ENCODE measurements around the gene LETMD1.
"Not testable (repeated sequence)": the region's sequence is repeated elsewhere in the genome, so short reads cannot be mapped to it uniquely, and the experiment has no call there.

Gene LETMD1

GRCh38 chr12:51076236-51076930 is 28.3 kb downstream of the LETMD1 start:
- no peak overlapping the region for H3K4me3 ChIP-seq
- H3K4me2 ChIP-seq, result peak overlapping the region in 1 of 11 experiments; percentile 4; a peak in 1 of 22 replicates
- H3K4me1 ChIP-seq, result peaks cover 0 to 18% (median 3%) of the 10 kb centered on the region in 10 experiments; a peak in 8 of 20 replicates
- no peaks in the 10 kb centered on the region for H3K9me3 ChIP-seq (replicated peaks in 1 of 11)
- peaks cover 26 to 77% (median 50%) of the 10 kb centered on the region in 11 experiments; a peak in 20 of 22 replicates for H4K20me1 ChIP-seq
- TF ChIP-seq Cebpa-rat (IDR thresholded peaks at IDR 0.05), result no peak
- 0 out of 22 replicates have a peak overlapping the region, but pooled peaks of 1 of the 11 experiments have one; percentile 11 for H3K27ac ChIP-seq
- H3K9ac ChIP-seq, result no peak overlapping the region
- no peaks in the 10 kb centered on the region for H3K27me3 ChIP-seq
- peaks cover 43 to 89% (median 59%) of the 10 kb centered on the region in 11 experiments for H3K36me3 ChIP-seq

GRCh38 chr12:51077930-51078329 is 29.8 kb downstream of the LETMD1 start:
- H3K4me3 ChIP-seq, result no peak overlapping the region
- no peak for TF ChIP-seq Cebpa-rat (IDR thresholded peaks at IDR 0.05)
- H4K20me1 ChIP-seq, result peaks cover 26 to 92% (median 60%) of the 10 kb centered on the region in 11 experiments; a peak in 20 of 22 replicates
- H3K36me3 ChIP-seq, result peaks cover 28 to 74% (median 44%) of the 10 kb centered on the region in 11 experiments
- H3K9me3 ChIP-seq (replicated peaks in 1 of 11), result no peaks in the 10 kb centered on the region
- peaks cover 10 to 31% (median 16%) of the 10 kb centered on the region in 10 experiments for H3K4me1 ChIP-seq
- no peaks in the 10 kb centered on the region for H3K27me3 ChIP-seq
- no peak overlapping the region for H3K4me2 ChIP-seq
- no peak overlapping the region for H3K27ac ChIP-seq
- no peak overlapping the region for H3K9ac ChIP-seq

- Histone ChIP-seq H4K20me1 (peaks cover 26 to 92% (median 60%) of the 10 kb centered on the region in 11 experiments; a peak in 20 of 22 replicates), H3K4me1 (peaks cover 10 to 31% (median 16%) of the 10 kb centered on the region in 10 experiments), H3K36me3 (peaks cover 24 to 70% (median 40%) of the 10 kb centered on the region in 11 experiments)
- H3K9ac ChIP-seq; H3K4me3 ChIP-seq; H3K9me3 ChIP-seq (replicated peaks in 1 of 11); H3K27ac ChIP-seq; H3K27me3 ChIP-seq; H3K4me2 ChIP-seq: not testable (repeated sequence)
These were observed 30.2 kb downstream of the LETMD1 start for GRCh38 chr12:51078346-51078745.

- not testable (repeated sequence) for H3K9me3 ChIP-seq (replicated peaks in 1 of 11)
- peaks cover 26 to 87% (median 60%) of the 10 kb centered on the region in 11 experiments; a peak in 20 of 22 replicates for H4K20me1 ChIP-seq
These were observed 30.7 kb downstream of the LETMD1 start for GRCh38 chr12:51078866-51079265.

GRCh38 chr12:51080136-51080535 is 32.0 kb downstream of the LETMD1 start:
- Histone ChIP-seq H3K4me3 (no peak overlapping the region), H3K9ac (no peak overlapping the region), H3K36me3 (peaks cover 11 to 52% (median 26%) of the 10 kb centered on the region in 11 experiments), H3K27me3 (no peaks in the 10 kb centered on the region), H3K27ac (no peak overlapping the region), H3K4me2 (no peak overlapping the region), H3K9me3 (replicated peaks in 1 of 11) (no peaks in the 10 kb centered on the region), H3K4me1 (peaks cover 12 to 38% (median 20%) of the 10 kb centered on the region in 10 experiments), H4K20me1 (peaks cover 26 to 74% (median 56%) of the 10 kb centered on the region in 11 experiments; a peak in 20 of 22 replicates)
- no peak for TF ChIP-seq Cebpa-rat (IDR thresholded peaks at IDR 0.05)

More at GRCh38 chr12:51078866-51079265, 30.7 kb downstream of the LETMD1 start:
- Histone ChIP-seq H3K4me1 (peaks cover 12 to 34% (median 19%) of the 10 kb centered on the region in 10 experiments), H3K36me3 (peaks cover 18 to 65% (median 34%) of the 10 kb centered on the region in 11 experiments)
- H3K27me3 ChIP-seq, H3K4me2 ChIP-seq, H3K9ac ChIP-seq, H3K4me3 ChIP-seq, H3K27ac ChIP-seq: not testable (repeated sequence)

GRCh38 chr12:51081421-51081820 is 33.3 kb downstream of the LETMD1 start:
- Histone ChIP-seq H3K4me3 (no peak overlapping the region), H3K9me3 (replicated peaks in 1 of 11) (no peaks in the 10 kb centered on the region), H3K4me2 (peak overlapping the region in 10 of 11 experiments; percentile 83 to 100 (median 92); a peak in 19 of 22 replicates), H3K27me3 (no peaks in the 10 kb centered on the region), H4K20me1 (peaks cover 16 to 61% (median 45%) of the 10 kb centered on the region in 11 experiments; a peak in 20 of 22 replicates), H3K4me1 (peaks cover 12 to 41% (median 22%) of the 10 kb centered on the region in 10 experiments), H3K9ac (0 out of 22 replicates have a peak overlapping the region, but pooled peaks of 2 of the 11 experiments have one; percentile 94), H3K36me3 (peaks cover 0 to 39% (median 13%) of the 10 kb centered on the region in 11 experiments; a peak in 17 of 22 replicates), H3K27ac (no peak overlapping the region)
- TF ChIP-seq Cebpa-rat (IDR thresholded peaks at IDR 0.05), result no peak

- Histone ChIP-seq H3K9ac (peak overlapping the region; percentile 88 to 99 (median 94)), H3K27ac (peak overlapping the region; percentile 72 to 91 (median 89)), H4K20me1 (peaks cover 4 to 49% (median 34%) of the 10 kb centered on the region in 11 experiments; a peak in 19 of 22 replicates), H3K9me3 (replicated peaks in 1 of 11) (no peaks in the 10 kb centered on the region), H3K4me1 (peaks cover 12 to 36% (median 22%) of the 10 kb centered on the region in 10 experiments), H3K4me2 (peak overlapping the region; percentile 83 to 100 (median 94)), H3K4me3 (peak overlapping the region; percentile 82 to 98 (median 91)), H3K36me3 (peaks cover 0 to 27% (median 10%) of the 10 kb centered on the region in 11 experiments; a peak in 12 of 22 replicates), H3K27me3 (no peaks in the 10 kb centered on the region)
- TF ChIP-seq Cebpa-rat (IDR thresholded peaks at IDR 0.05), result no peak
These were observed 34.5 kb downstream of the LETMD1 start for GRCh38 chr12:51082561-51083125.

- Histone ChIP-seq H3K36me3 (peaks cover 0 to 21% (median 10%) of the 10 kb centered on the region in 11 experiments; a peak in 11 of 22 replicates), H3K4me1 (peaks cover 12 to 36% (median 22%) of the 10 kb centered on the region in 10 experiments), H3K4me2 (peak within 1 kb of the TSS; percentile 83 to 100 (median 94)), H4K20me1 (peaks cover 0 to 43% (median 29%) of the 10 kb centered on the region in 11 experiments; a peak in 17 of 22 replicates), H3K9me3 (replicated peaks in 1 of 11) (no peaks in the 10 kb centered on the region), H3K9ac (peak within 1 kb of the TSS; percentile 88 to 99 (median 94)), H3K4me3 (peak within 1 kb of the TSS; percentile 82 to 98 (median 91)), H3K27ac (peak within 1 kb of the TSS; percentile 72 to 91 (median 89)), H3K27me3 (no peaks in the 10 kb centered on the region)
- TF ChIP-seq Cebpa-rat (IDR thresholded peaks at IDR 0.05), result no peak
These were observed 35.2 kb downstream of the LETMD1 start, which contains the start of gene CSRNP2 for GRCh38 chr12:51083126-51083833. TSS of gene CSRNP2 (minus strand) at chr12:51083596. CDS start at chr12:51076561, 7,035 bp downstream.
